ENCODE results near the gene TCEAL1. TPM values are rescaled to one million over a fixed set of nuclear protein-coding genes. Genes with fewer than 3 reads are reported as not detected.

The TCEAL1 gene
- total RNA-seq, 1 experiment from 2014 or later, result 88.1 TPM

DNA sequence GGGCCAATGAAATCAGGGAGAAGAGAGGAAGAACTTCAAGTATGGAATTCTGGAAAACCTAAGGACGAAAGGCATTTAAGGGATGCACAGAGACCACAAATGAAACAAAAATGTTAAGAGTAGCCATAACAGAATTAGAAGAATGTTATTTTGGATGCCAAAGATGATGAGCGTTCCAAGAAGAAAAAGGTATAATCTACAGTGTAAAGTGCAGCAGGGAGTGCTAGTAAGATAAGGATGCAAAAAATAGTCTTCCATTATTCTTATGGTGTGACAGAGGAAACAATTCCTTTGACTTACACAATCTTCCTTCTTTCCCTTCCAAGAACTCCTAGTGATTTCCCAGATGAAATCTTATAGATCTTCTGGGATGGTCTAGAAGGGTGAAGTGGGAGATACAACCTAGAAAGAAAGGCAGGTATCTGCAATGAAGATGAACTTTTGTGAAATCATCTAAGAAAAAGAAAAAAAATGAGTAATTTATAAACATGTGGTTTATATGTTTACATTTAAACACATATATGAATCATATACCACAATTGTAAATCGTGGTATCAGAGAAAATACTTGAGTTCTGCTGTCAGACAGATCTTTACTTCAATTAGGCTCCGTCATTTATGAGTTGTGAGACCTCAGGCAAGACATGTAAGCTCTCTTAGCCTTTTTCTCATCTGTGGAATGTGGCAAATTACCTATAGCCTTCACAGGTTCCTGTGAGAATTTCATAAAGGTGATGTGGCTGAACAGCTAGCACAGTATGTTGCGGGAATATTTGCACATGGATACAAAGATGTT is 49.6 kb downstream of the TCEAL1 start:
- peak; percentile 54 for DNase-seq (ENCODE audit: low read depth)

Other genes with a start within 250 kb of the TCEAL1 start
- gene RAB40A, start 109.5 kb upstream of the TCEAL1 start, total RNA-seq (2014; rRNA removed; shearing (Covaris generic)), result 0.07 TPM in 1 of 2 replicates, not detected in the other
- 96.7 and 114 TPM in 2 replicates for gene TCEAL4, start 43.5 kb upstream of the TCEAL1 start, total RNA-seq (2014; rRNA removed; shearing (Covaris generic))
- gene TCEAL3, start 21.0 kb upstream of the TCEAL1 start, total RNA-seq (2014; rRNA removed; shearing (Covaris generic)), result 60.1 and 77.7 TPM in 2 replicates
- 936 and 1,313 TPM in 2 replicates for gene MORF4L2, start 57.7 kb downstream of the TCEAL1 start, total RNA-seq (2014; rRNA removed; shearing (Covaris generic))
- gene TMEM31, start 81.9 kb downstream of the TCEAL1 start, total RNA-seq (2014; rRNA removed; shearing (Covaris generic)), result not detected in 2 replicates
- gene PLP1, start 147.9 kb downstream of the TCEAL1 start, total RNA-seq (2014; rRNA removed; shearing (Covaris generic)), result not detected in 2 replicates
- 3.2 and 5.5 TPM in 2 replicates for gene RAB9B, start 203.3 kb downstream of the TCEAL1 start, total RNA-seq (2014; rRNA removed; shearing (Covaris generic))